Measurements from ENCODE around the gene SKOR1. TPM values are rescaled to one million over a fixed set of nuclear protein-coding genes. Genes with fewer than 3 reads are reported as not detected.

SKOR1 gene
- total RNA-seq, 1 experiment from 2014 or later = 0.13 TPM

- no peak for DNase-seq
- no peak overlapping the region for H3K4me2 ChIP-seq
- TF ChIP-seq CTCF (conservative IDR thresholded peaks at IDR 0.05) = no peak
- TF ChIP-seq EZH2 (IDR thresholded peaks at IDR 0.05; ENCODE audit: low read depth) = no peak
- no TSS peak for BruUV-seq (replicated peaks)
- no peaks in the 10 kb centered on the region for H3K9me3 ChIP-seq (ENCODE audit: insufficient read depth, low read depth)
- no peak overlapping the region for H3K4me3 ChIP-seq
- no peaks in the 10 kb centered on the region for H3K27me3 ChIP-seq (ENCODE audit: insufficient read depth, low read depth)
- no peaks in the 10 kb centered on the region for H3K9me2 ChIP-seq (ENCODE audit: insufficient read depth)
- H2AFZ ChIP-seq = no peak overlapping the region
- POLR2A ChIA-PET (ENCODE audit: unreplicated experiment) = no interaction called here
- intact Hi-C loops (cut with micrococcal nuclease; ENCODE audit: unreplicated experiment) = no loop called here
- H3K4me1 ChIP-seq (replicated peaks; ENCODE audit: insufficient read depth) = no peaks in the 10 kb centered on the region
- no peaks in the 10 kb centered on the region for H3K36me3 ChIP-seq (ENCODE audit: low read depth)
- CTCF ChIA-PET = no interaction called here
- no peaks in the 10 kb centered on the region for H3K79me2 ChIP-seq (ENCODE audit: low read depth)
- H3K27ac ChIP-seq = no peak overlapping the region
- no peaks in the 10 kb centered on the region for H3F3A ChIP-seq (ENCODE audit: insufficient read depth, low read depth)
- no peaks in the 10 kb centered on the region for H4K20me1 ChIP-seq (ENCODE audit: insufficient read depth)
These were observed 24.2 kb upstream of the SKOR1 start for GRCh38 chr15:67801142-67801541.

DNA sequence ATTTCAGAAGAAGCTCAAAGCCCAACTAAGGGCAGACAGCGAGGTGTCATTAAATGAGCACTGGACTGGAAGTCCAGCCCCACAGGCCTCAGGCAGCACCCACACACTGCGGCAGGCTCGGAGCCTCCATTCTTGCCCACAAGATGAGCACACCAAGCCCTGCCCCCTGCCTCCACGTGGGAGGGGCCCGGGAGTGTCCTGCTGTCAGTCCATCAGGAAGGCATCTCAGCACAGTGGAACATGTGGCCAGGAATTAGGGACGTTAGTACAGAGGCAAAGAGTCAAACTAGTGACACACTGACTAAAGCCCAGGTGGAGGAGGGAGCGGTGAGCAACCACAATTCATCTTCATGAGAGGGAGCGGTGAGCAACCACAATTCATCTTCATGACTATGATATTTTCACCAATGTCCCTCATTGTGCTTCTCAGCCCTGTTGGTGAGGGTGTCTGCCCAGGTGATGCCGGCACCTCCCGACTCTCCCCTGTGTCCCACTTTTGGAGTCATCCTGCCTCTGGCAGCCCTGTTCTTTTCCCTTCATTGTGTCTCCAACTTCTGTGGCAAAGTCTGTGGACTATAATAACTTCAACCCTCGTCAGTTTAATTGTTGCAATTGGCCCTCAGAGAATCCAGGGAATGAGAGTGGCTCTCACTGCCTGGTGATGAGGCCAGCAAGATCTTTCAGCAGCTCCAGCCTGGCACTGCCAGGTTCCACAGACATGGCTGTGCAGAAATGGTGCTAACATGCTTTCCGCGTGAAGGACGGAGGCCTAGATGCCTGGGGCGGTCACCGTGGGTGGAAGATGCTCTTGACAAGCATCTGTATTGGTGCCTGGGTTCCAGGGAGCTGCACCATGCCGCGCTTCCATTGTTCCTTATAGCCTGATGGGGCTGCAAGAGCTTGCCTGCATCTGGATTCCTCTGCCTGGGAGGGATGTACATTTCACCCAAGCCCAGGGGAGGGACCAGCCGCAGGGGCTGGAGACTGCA is 23.1 kb upstream of the SKOR1 start:
- Histone ChIP-seq H3F3A (ENCODE audit: insufficient read depth, low read depth) (no peaks in the 10 kb centered on the region), H3K27ac (no peak overlapping the region), H3K36me3 (ENCODE audit: low read depth) (no peaks in the 10 kb centered on the region), H3K4me2 (no peak overlapping the region), H3K9me2 (ENCODE audit: insufficient read depth) (no peaks in the 10 kb centered on the region), H3K27me3 (ENCODE audit: insufficient read depth, low read depth) (no peaks in the 10 kb centered on the region), H4K20me1 (ENCODE audit: insufficient read depth) (no peaks in the 10 kb centered on the region), H3K4me3 (no peak overlapping the region), H3K4me1 (replicated peaks; ENCODE audit: insufficient read depth) (no peaks in the 10 kb centered on the region), H3K79me2 (ENCODE audit: low read depth) (no peaks in the 10 kb centered on the region), H2AFZ (no peak overlapping the region), H3K9me3 (ENCODE audit: insufficient read depth, low read depth) (no peaks in the 10 kb centered on the region)
- no TSS peak for BruUV-seq (replicated peaks)
- no peak for DNase-seq
- CTCF ChIA-PET = no interaction called here
- intact Hi-C loops (cut with micrococcal nuclease; ENCODE audit: unreplicated experiment) = no loop called here
- TF ChIP-seq CTCF (conservative IDR thresholded peaks at IDR 0.05) = no peak
- TF ChIP-seq EZH2 (IDR thresholded peaks at IDR 0.05; ENCODE audit: low read depth) = no peak
- POLR2A ChIA-PET (ENCODE audit: unreplicated experiment) = no interaction called here

DNA sequence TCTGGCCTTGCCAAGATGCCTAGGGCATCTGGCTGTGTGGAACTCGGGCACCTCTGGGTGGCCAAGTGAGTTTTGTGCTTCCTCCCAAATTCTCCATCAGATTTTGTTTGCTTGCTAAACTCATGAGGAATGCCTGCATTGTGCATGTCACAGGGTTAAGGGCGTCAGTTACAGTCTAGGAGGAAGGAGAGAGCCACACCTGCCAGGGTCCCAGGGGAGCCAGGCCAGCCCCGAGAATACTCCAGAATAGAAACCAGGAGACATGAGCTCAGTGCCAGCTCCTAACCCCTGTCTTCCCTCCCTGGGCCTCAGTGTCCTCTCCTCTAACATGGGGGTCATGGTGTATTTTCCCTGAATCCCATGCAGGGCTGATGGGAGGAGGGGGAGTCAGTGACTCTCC is 22.0 kb upstream of the SKOR1 start:
- Histone ChIP-seq H3K27me3 (ENCODE audit: insufficient read depth, low read depth) (no peaks in the 10 kb centered on the region), H3F3A (ENCODE audit: insufficient read depth, low read depth) (no peaks in the 10 kb centered on the region), H2AFZ (no peak overlapping the region), H3K36me3 (ENCODE audit: low read depth) (no peaks in the 10 kb centered on the region), H4K20me1 (ENCODE audit: insufficient read depth) (no peaks in the 10 kb centered on the region), H3K79me2 (ENCODE audit: low read depth) (no peaks in the 10 kb centered on the region), H3K9me3 (ENCODE audit: insufficient read depth, low read depth) (no peaks in the 10 kb centered on the region), H3K4me3 (no peak overlapping the region), H3K4me2 (no peak overlapping the region), H3K9me2 (ENCODE audit: insufficient read depth) (no peaks in the 10 kb centered on the region), H3K4me1 (replicated peaks; ENCODE audit: insufficient read depth) (no peaks in the 10 kb centered on the region), H3K27ac (no peak overlapping the region)
- ChIA-PET CTCF (no interaction called here), POLR2A (ENCODE audit: unreplicated experiment) (no interaction called here)
- no TSS peak for BruUV-seq (replicated peaks)
- intact Hi-C loops (cut with micrococcal nuclease; ENCODE audit: unreplicated experiment) = no loop called here
- TF ChIP-seq CTCF (conservative IDR thresholded peaks at IDR 0.05) = no peak
- no peak for TF ChIP-seq EZH2 (IDR thresholded peaks at IDR 0.05; ENCODE audit: low read depth)
- no peak for DNase-seq

All from PC-9 (cell line).